Right hindlimb (tissue), 1 donor: Measurements from ENCODE around the gene ARPC1B.
"Not testable (repeated sequence)": the region's sequence is repeated elsewhere in the genome, so short reads cannot be mapped to it uniquely, and the experiment has no call there.

ENCODE experiments used
- DNase-seq: peaks from one replicate; pipeline ENCODE4 v3.0.0-alpha.2; 2018

ARPC1B gene

GRCh38 chr7:99369767-99370391 lies 4.7 kb upstream of the ARPC1B start:
- peak; percentile 73 for DNase-seq

GRCh38 chr7:99371376-99371920 lies 3.1 kb upstream of the ARPC1B start:
- no peak for DNase-seq

GRCh38 chr7:99372275-99373090 lies 2.0 kb upstream of the ARPC1B start:
- no peak for DNase-seq

- DNase-seq, result no peak
Observed at GRCh38 chr7:99373091-99374066, 1.2 kb upstream of the ARPC1B start.

- peak; percentile 85 for DNase-seq
Observed at GRCh38 chr7:99375070-99375807, 709 bp downstream of the ARPC1B start.

- peak; percentile 83 for DNase-seq
Observed at GRCh38 chr7:99379043-99379577, 4.6 kb downstream of the ARPC1B start.

- DNase-seq, result not testable (repeated sequence)
Observed at GRCh38 chr7:99379693-99380031, 5.1 kb downstream of the ARPC1B start.

GRCh38 chr7:99380032-99380822 lies 5.7 kb downstream of the ARPC1B start:
- DNase-seq, result no peak

- DNase-seq, result no peak
Observed at GRCh38 chr7:99380823-99381663, 6.5 kb downstream of the ARPC1B start.

- no peak for DNase-seq
Observed at GRCh38 chr7:99381664-99382075, 7.1 kb downstream of the ARPC1B start.

- DNase-seq, result no peak
Observed at GRCh38 chr7:99383203-99383602, 8.7 kb downstream of the ARPC1B start.

- DNase-seq, result no peak
Observed at GRCh38 chr7:99383791-99384370, 9.4 kb downstream of the ARPC1B start.

- no peak for DNase-seq
Observed at GRCh38 chr7:99384523-99384922, 10.0 kb downstream of the ARPC1B start.

- DNase-seq, result no peak
Observed at GRCh38 chr7:99385564-99385963, 11.0 kb downstream of the ARPC1B start.

GRCh38 chr7:99386584-99387238 lies 12.2 kb downstream of the ARPC1B start:
- no peak for DNase-seq

GRCh38 chr7:99387239-99387635 lies 12.7 kb downstream of the ARPC1B start:
- not testable (repeated sequence) for DNase-seq

GRCh38 chr7:99387912-99388311 lies 13.4 kb downstream of the ARPC1B start:
- no peak for DNase-seq

GRCh38 chr7:99389772-99390171 lies 15.2 kb downstream of the ARPC1B start:
- no peak for DNase-seq

- no peak for DNase-seq
Observed at GRCh38 chr7:99390941-99391602, 16.5 kb downstream of the ARPC1B start.
